Measurements from ENCODE around the gene MTARC1. TPM values are rescaled to one million over a fixed set of nuclear protein-coding genes. Genes with fewer than 3 reads are reported as not detected.

MTARC1 gene
- total RNA-seq, result 0.44 and 0.56 TPM in 2 replicates

DNA sequence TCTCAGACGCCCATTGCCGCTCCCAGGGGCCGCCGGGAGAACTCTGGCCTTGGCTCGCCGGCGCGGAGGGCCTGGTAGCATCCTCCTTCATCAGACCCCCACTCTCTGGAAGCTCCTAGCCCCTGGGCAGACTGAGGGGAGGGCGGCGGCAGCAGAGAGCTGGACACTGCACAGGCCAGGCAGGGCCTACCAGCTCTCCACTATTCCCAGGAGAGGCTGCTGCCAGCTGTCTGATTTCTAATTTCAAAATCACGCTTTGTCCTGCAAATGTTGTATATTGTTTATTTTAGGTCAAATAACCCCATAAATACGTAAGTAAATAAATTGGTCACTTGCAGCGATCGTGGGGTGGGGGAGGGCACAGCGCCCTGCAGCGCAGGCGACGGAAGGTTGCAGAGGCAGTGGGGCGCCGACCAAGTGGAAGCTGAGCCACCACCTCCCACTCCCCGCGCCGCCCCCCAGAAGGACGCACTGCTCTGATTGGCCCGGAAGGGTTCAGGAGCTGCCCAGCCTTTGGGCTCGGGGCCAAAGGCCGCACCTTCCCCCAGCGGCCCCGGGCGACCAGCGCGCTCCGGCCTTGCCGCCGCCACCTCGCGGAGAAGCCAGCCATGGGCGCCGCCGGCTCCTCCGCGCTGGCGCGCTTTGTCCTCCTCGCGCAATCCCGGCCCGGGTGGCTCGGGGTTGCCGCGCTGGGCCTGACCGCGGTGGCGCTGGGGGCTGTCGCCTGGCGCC lies at the start of gene MTARC1:
Gene MTARC1, plus strand, starts transcription at position 577 of the 732 bp plus-strand sequence. Its CDS starts 32 bp downstream, at position 609.

DNA sequence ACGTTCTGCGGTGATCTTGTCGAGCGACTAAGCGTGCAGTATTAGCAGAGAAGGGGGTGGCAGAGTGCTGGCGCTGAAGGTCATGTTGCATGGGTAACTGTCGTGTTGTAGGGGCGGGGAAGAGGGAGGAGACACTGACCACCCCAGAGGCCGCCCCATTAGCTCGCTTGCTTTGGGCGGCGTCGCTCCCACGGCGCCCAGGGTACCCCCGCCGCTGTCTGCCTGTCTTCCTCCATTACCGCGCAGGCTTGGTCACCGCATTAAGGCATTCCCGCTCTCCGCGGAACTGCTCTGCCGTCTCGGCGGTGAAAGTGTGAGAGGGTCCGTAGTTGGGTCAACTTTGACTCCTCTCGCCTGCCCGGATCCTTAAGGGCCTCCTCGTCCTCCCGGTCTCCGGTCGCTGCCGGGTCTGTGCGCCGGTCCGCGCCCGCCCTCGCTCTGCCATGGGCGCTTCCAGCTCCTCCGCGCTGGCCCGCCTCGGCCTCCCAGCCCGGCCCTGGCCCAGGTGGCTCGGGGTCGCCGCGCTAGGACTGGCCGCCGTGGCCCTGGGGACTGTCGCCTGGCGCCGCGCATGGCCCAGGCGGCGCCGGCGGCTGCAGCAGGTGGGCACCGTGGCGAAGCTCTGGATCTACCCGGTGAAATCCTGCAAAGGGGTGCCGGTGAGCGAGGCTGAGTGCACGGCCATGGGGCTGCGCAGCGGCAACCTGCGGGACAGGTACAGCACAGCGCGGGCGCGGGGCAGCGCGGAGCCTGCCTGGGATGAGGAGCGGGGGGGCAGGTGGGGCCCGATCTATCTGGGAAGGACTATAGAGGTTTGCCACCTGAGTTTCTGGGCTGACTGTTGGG lies 38.4 kb upstream of the MTARC1 start, which contains the start of gene MTARC2:
Gene MTARC2, plus strand, starts transcription at position 234 of the 846 bp plus-strand sequence. Its CDS starts 210 bp downstream, at position 444.

Other genes starting within 250 kb of the MTARC1 start
- 0.75 and 1.1 TPM in 2 replicates for gene C1orf115, start 96.5 kb upstream of the MTARC1 start, total RNA-seq
- gene MTARC2, start 38.6 kb upstream of the MTARC1 start, total RNA-seq, result 11.8 and 12.2 TPM in 2 replicates
- 10.8 and 16.7 TPM in 2 replicates for gene HLX, start 92.5 kb downstream of the MTARC1 start, total RNA-seq

All from cardiac ventricle fibroblast (primary cell).